Heart left ventricle (tissue), 16 donors: ENCODE measurements around the gene FAM118B. TPM values are rescaled to one million over a fixed set of nuclear protein-coding genes. Genes with fewer than 3 reads are reported as not detected.
"Not testable (repeated sequence)": the region's sequence is repeated elsewhere in the genome, so short reads cannot be mapped to it uniquely, and the experiment has no call there.

ENCODE experiments used
- ATAC-seq, 4 donors: fragments of 200-7000 bp; cut with Tn5 transposase; one replicate each; pipeline ENCODE4 v1.9.1; 2020 to 2022; ENCODE audit warnings: moderate library complexity in 4 of 4, mild to moderate bottlenecking in 3 of 4, moderate number of reproducible peaks in 1 of 4
- DNase-seq, 5 donors: peaks; one replicate each; pipeline ENCODE4 v3.0.0-alpha.2; 2020
- H3K27ac ChIP-seq, 12 donors: fragments of 200-600 bp; sonication (generic) in 4 of 12; one replicate each; pipeline versions ENCODE4 v1.5.0 to v1.8.0; 2016 to 2022; ENCODE audit warnings: mild to moderate bottlenecking in 2 of 12
- H3K27me3 ChIP-seq, 9 donors: fragments of 200-600 bp; sonication (generic) in 2 of 9; one replicate each; pipeline versions ENCODE4 v1.5.1 to v1.8.0; 2016 to 2022; ENCODE audit warnings: mild to moderate bottlenecking in 3 of 9
- H3K36me3 ChIP-seq, 9 donors: fragments of 200-600 bp; sonication (generic) in 2 of 9; one replicate each; pipeline versions ENCODE4 v1.5.0 to v1.8.0; 2018 to 2022; ENCODE audit warnings: mild to moderate bottlenecking in 2 of 9
- H3K4me1 ChIP-seq, 12 donors: fragments of 200-600 bp; sonication (generic) in 4 of 12; one replicate each; pipeline versions ENCODE4 v1.5.0 to v1.8.0; 2016 to 2022; ENCODE audit warnings: mild to moderate bottlenecking in 3 of 12
- H3K4me3 ChIP-seq, 12 donors: fragments of 200-600 bp; sonication (generic) in 4 of 12; one replicate each; pipeline versions ENCODE4 v1.5.0 to v1.8.0; 2017 to 2022; ENCODE audit warnings: mild to moderate bottlenecking in 9 of 12, moderate library complexity in 4 of 12
- H3K9me3 ChIP-seq, 12 donors: fragments of 200-600 bp; sonication (generic) in 4 of 12; one replicate each; pipeline versions ENCODE4 v1.5.0 to v1.8.0; 2016 to 2022; ENCODE audit warnings: mild to moderate bottlenecking in 1 of 12
- CTCF ChIP-seq, 12 donors: fragments of 200-600 bp; sonication (generic) in 4 of 12; IDR thresholded peaks; one replicate each; pipeline versions ENCODE4 v1.5.0 to v1.8.0; 2018 to 2022; ENCODE audit warnings: antibody characterized with exemption in 12 of 12, mild to moderate bottlenecking in 5 of 12
- POLR2A ChIP-seq, 2 donors: fragments of 450-650 bp; IDR thresholded peaks; one replicate each; pipeline ENCODE4 v1.6.1; 2017; ENCODE audit warnings: antibody characterized with exemption in 2 of 2, mild to moderate bottlenecking in 2 of 2, moderate library complexity in 2 of 2
- WGBS, 4 donors: extraction: QIAGEN DNeasy Blood & Tissue Kit in 2 of 4; methylation state at CpG; one replicate each; pipeline versions ENCODE4 v1.1.5 to v1.1.7; 2013 to 2018; 5-methylcytosine and 5-hydroxymethylcytosine counted together
- intact Hi-C, 10 donors: fragments of 100-400 bp; cut with DNase I; formaldehyde crosslinking; loops; one replicate each; pipeline versions ENCODE4 v1.11.1 to v1.14.2; 2022
- polyA plus RNA-seq, 2 donors: library from polyadenylated mRNA; stranded (reverse); fragments of 200-250 nt; gene quantifications; one replicate each; pipeline ENCODE4 v1.2.3, GENCODE V29; 2013
- total RNA-seq, 9 donors: library from RNA; depleted of rRNA in 2 of 9; stranded (reverse); fragments of >200 nt in 2 of 9; fragmentation: NEBNext Ultra II Directional in 3 of 9; extraction: Animal tissue kit (Norgen Biotek cat#: 25700) in 3 of 9; gene quantifications; one replicate each; pipeline versions ENCODE4 v1.1.0 to v1.2.4, GENCODE V29; 2016 to 2023
- donor health status: ischemic (EF 13 %, LVEDD 7.1; RV severe dilation, severe dysfunction).
- donor health status: healthy with polysubstance abuse.
- donor health status: DM: no; HTN: yes; CAD: no.
- donor health status: DM: no; HTN: no; CAD: no.
- donor health status: ischemic (EF 25% LVEDD 6.9; RV normal size, moderate dysfunction).
- donor health status: ischemic (EF 25% LVEDD 5.7; RV mildly dilated, moderate dysfunction).
- donor health status: healthy.
- donor health status: DM: yes; HTN: yes; CAD: no.
- donor health status: ischemic (EF 35%, LVEDD 5.7; RV mildly dilated, moderate dysfunction).
- donor health status: nonischemic (EF 11% LVEDD 7.7; RV severe dilation, severe dysfunction).
- donor health status: DM: yes; HTN: yes; CAD: no.
- donor health status: PGD.
- donor health status: ischemic (EF 29% LVEDD 5.4; RV normal size, mild dysfunction).
- donor health status: nonischemic (EF 23%, LVEDD 6.1; RV moderate dilation, normal function).

Gene FAM118B
- total and polyA plus RNA-seq, 11 donors, result 8.5 to 41.0 (median 21.8) TPM

- DNase-seq, result no peak
- Histone ChIP-seq H3K4me3 (no peak overlapping the region), H3K4me1 (peaks cover 0 to 29% (median 14%) of the 10 kb centered on the region in 12 donors), H3K36me3 (peaks cover 0 to 29% (median 14%) of the 10 kb centered on the region in 9 donors), H3K27ac (no peak overlapping the region), H3K27me3 (no peaks in the 10 kb centered on the region), H3K9me3 (no peaks in the 10 kb centered on the region)
- ATAC-seq, result no peak
- TF ChIP-seq CTCF (IDR thresholded peaks at IDR 0.05) (no peak), POLR2A (IDR thresholded peaks at IDR 0.05) (no peak)
- 86 to 92% (median 88%) methylated on average over 4 of the region's 4 CpGs for WGBS, 4 donors
- intact Hi-C loops, result loop anchor here in 2 of 10 donors (5.0 to 10.0 kb wide), 2 partner anchors 687 to 1039 kb away; no protein-coding TSS in a partner anchor
These were observed 94.1 kb downstream of the FAM118B start for GRCh38 chr11:126305699-126306098.

GRCh38 chr11:126307706-126308105 is 96.1 kb downstream of the FAM118B start:
- TF ChIP-seq POLR2A (IDR thresholded peaks at IDR 0.05) (no peak), CTCF (IDR thresholded peaks at IDR 0.05) (peak in 7 of 12 donors; percentile 12 to 45 (median 37))
- H3K4me3 ChIP-seq, result no peak overlapping the region
- H3K36me3 ChIP-seq, result peaks cover 0 to 36% (median 16%) of the 10 kb centered on the region in 9 donors
- ATAC-seq (no peak), DNase-seq (no peak)
- H3K4me1 ChIP-seq, result peaks cover 0 to 37% (median 15%) of the 10 kb centered on the region in 12 donors
- intact Hi-C loops, result loop anchor here in 3 of 10 donors (2.0 to 10.0 kb wide), 3 partner anchors 173 to 1037 kb away; no protein-coding TSS in a partner anchor
- no peaks in the 10 kb centered on the region for H3K27me3 ChIP-seq
- no peak overlapping the region for H3K27ac ChIP-seq
- H3K9me3 ChIP-seq, result no peaks in the 10 kb centered on the region
- 39 to 44% (median 41%) methylated on average over 5 of the region's 5 CpGs for WGBS, 4 donors

GRCh38 chr11:126308271-126308671 is 96.7 kb downstream of the FAM118B start:
- H3K9me3 ChIP-seq, result no peaks in the 10 kb centered on the region
- H3K27ac ChIP-seq, result no peak overlapping the region
- intact Hi-C loops, result loop anchor here in 3 of 10 donors (2.0 to 10.0 kb wide), 3 partner anchors 173 to 1037 kb away; no protein-coding TSS in a partner anchor
- peaks cover 0 to 36% (median 20%) of the 10 kb centered on the region in 9 donors for H3K36me3 ChIP-seq
- ATAC-seq (no peak), DNase-seq (no peak)
- H3K27me3 ChIP-seq, result no peaks in the 10 kb centered on the region
- peaks cover 0 to 32% (median 15%) of the 10 kb centered on the region in 12 donors for H3K4me1 ChIP-seq
- 55 to 68% (median 61%) methylated on average over 4 of the region's 4 CpGs for WGBS, 4 donors
- no peak for TF ChIP-seq POLR2A (IDR thresholded peaks at IDR 0.05)
- no peak for TF ChIP-seq CTCF (IDR thresholded peaks at IDR 0.05)
- no peak overlapping the region for H3K4me3 ChIP-seq

- 86 to 94% (median 91%) methylated on average over 4 of the region's 4 CpGs for WGBS, 4 donors
- not testable (repeated sequence) for H3K27ac ChIP-seq
- intact Hi-C loops, result loop anchor here in 3 of 10 donors (2.0 to 10.0 kb wide), 3 partner anchors 172 to 1036 kb away; no protein-coding TSS in a partner anchor
These were observed 97.2 kb downstream of the FAM118B start for GRCh38 chr11:126308771-126309170.

More at GRCh38 chr11:126308771-126309170, 97.2 kb downstream of the FAM118B start:
- not testable (repeated sequence) for H3K27me3 ChIP-seq, H3K9me3 ChIP-seq, DNase-seq, H3K4me3 ChIP-seq, ATAC-seq
- peaks cover 0 to 39% (median 21%) of the 10 kb centered on the region in 9 donors for H3K36me3 ChIP-seq
- peaks cover 0 to 32% (median 14%) of the 10 kb centered on the region in 12 donors for H3K4me1 ChIP-seq
